Hepatocyte (in vitro differentiated cells): ENCODE measurements around the gene ZFPL1. TPM values are rescaled to one million over a fixed set of nuclear protein-coding genes. Genes with fewer than 3 reads are reported as not detected.
A peak's percentile ranks its signal among the peaks of the same experiment; 100 is the strongest.

Source experiments
- DNase-seq: peaks from one replicate; pipeline ENCODE4 v3.0.0-alpha.2; 2016; ENCODE audit warnings: low spot score
- H2AFZ ChIP-seq: fragments of 200-600 bp; sonication (generic); 2 replicates; pipeline ENCODE4 v1.6.0; 2016; ENCODE audit warnings: antibody characterized with exemption, mild to moderate bottlenecking
- H3K27ac ChIP-seq: fragments of 200-600 bp; sonication (generic); 2 replicates; pipeline ENCODE4 v1.5.1; 2016; ENCODE audit warnings: mild to moderate bottlenecking
- H3K27me3 ChIP-seq: fragments of 200-600 bp; sonication (generic); 2 replicates; pipeline ENCODE4 v1.6.1; 2016
- H3K36me3 ChIP-seq: fragments of 200-600 bp; sonication (generic); replicated peaks from 2 replicates; pipeline ENCODE4 v1.5.1; 2016; ENCODE audit warnings: low read depth; ENCODE audit not compliant: insufficient read depth
- H3K4me1 ChIP-seq: fragments of 200-600 bp; sonication (generic); 2 replicates; pipeline ENCODE4 v1.5.1; 2016; ENCODE audit warnings: mild to moderate bottlenecking, moderate library complexity; ENCODE audit not compliant: insufficient read depth
- H3K4me2 ChIP-seq: fragments of 200-600 bp; sonication (generic); 2 replicates; pipeline ENCODE4 v1.6.0; 2016
- H3K4me3 ChIP-seq: fragments of 200-600 bp; sonication (generic); 2 replicates; pipeline ENCODE4 v1.5.1; 2016; ENCODE audit warnings: mild to moderate bottlenecking
- H3K79me2 ChIP-seq: fragments of 200-600 bp; sonication (generic); 2 replicates; pipeline ENCODE4 v1.6.0; 2017; ENCODE audit warnings: mild to moderate bottlenecking
- H3K9me2 ChIP-seq: fragments of 200-600 bp; sonication (generic); replicated peaks from 2 replicates; pipeline ENCODE4 v1.6.0; 2017; ENCODE audit warnings: mild to moderate bottlenecking; ENCODE audit not compliant: insufficient read depth
- H3K9me3 ChIP-seq: fragments of 200-600 bp; sonication (generic); 2 replicates; pipeline ENCODE4 v1.5.1; 2016; ENCODE audit warnings: low read depth, mild to moderate bottlenecking
- H4K20me1 ChIP-seq: fragments of 200-600 bp; sonication (generic); 2 replicates; pipeline ENCODE4 v1.6.0; 2016; ENCODE audit warnings: mild to moderate bottlenecking; ENCODE audit not compliant: insufficient read depth, poor library complexity, severe bottlenecking
- CTCF ChIP-seq: fragments of 200-600 bp; sonication (generic); IDR thresholded peaks from 2 replicates; pipeline ENCODE4 v1.5.1; 2016; ENCODE audit warnings: antibody characterized with exemption, mild to moderate bottlenecking; ENCODE audit not compliant: poor library complexity
- EZH2 ChIP-seq: fragments of 200-600 bp; sonication (generic); IDR thresholded peaks from 2 replicates; pipeline ENCODE4 v1.6.1; 2016; ENCODE audit warnings: antibody characterized with exemption, mild to moderate bottlenecking, borderline replicate concordance
- EZH2phosphoT487 ChIP-seq: fragments of 200-600 bp; sonication (generic); IDR thresholded peaks from one replicate; pipeline ENCODE4 v1.6.1; 2018; ENCODE audit warnings: antibody characterized with exemption, mild to moderate bottlenecking, low read depth, moderate library complexity; ENCODE audit not compliant: unreplicated experiment, severe bottlenecking
- WGBS: methylation state at CpG from one replicate; pipeline ENCODE4 v1.1.6; 2016; ENCODE audit warnings: low lambda C conversion rate; ENCODE audit errors: missing lambda C conversion rate; 5-methylcytosine and 5-hydroxymethylcytosine counted together
- polyA plus RNA-seq: library from polyadenylated mRNA; unstranded; fragments of >200 nt; fragmentation: Nextera tagmentation; extraction: Ambion mirVana; gene quantifications from 2 replicates; pipeline ENCODE4 v1.2.1, GENCODE V29; 2016
- total RNA-seq: library from RNA; depleted of rRNA; stranded (reverse); fragments of >200 nt; gene quantifications from 2 replicates; pipeline ENCODE4 v1.2.3, GENCODE V29; 2014

The ZFPL1 gene
- total and polyA plus RNA-seq, 2 experiments from 2014 or later = 41.0 to 52.7 TPM

- Histone ChIP-seq H3K9me3 (no peaks in the 10 kb centered on the region), H3K4me2 (no peak overlapping the region), H3K4me3 (no peak overlapping the region), H3K9me2 (no peaks in the 10 kb centered on the region), H4K20me1 (no peaks in the 10 kb centered on the region), H2AFZ (no peak overlapping the region), H3K27me3 (no peaks in the 10 kb centered on the region), H3K4me1 (no peaks in the 10 kb centered on the region), H3K36me3 (no peaks in the 10 kb centered on the region), H3K27ac (no peak overlapping the region), H3K79me2 (peaks cover 23% of the 10 kb centered on the region)
- TF ChIP-seq EZH2phosphoT487 = no peak
- TF ChIP-seq CTCF = no peak
- TF ChIP-seq EZH2 = no peak
- 90% methylated on average over 7 of the region's 7 CpGs for WGBS
- DNase-seq = no peak
Measured at GRCh38 chr11:65045728-65046127, 38.3 kb upstream of the ZFPL1 start.

- 75% methylated on average over 39 of the region's 56 CpGs for WGBS
- H3K9me2 ChIP-seq = no peaks in the 10 kb centered on the region
- no peak overlapping the region for H3K4me3 ChIP-seq
- no peaks in the 10 kb centered on the region for H4K20me1 ChIP-seq
- H3K4me2 ChIP-seq = peak overlapping the region; percentile 25
- no peaks in the 10 kb centered on the region for H3K27me3 ChIP-seq
- DNase-seq = no peak
- H3K36me3 ChIP-seq = no peaks in the 10 kb centered on the region
- H3K4me1 ChIP-seq = no peaks in the 10 kb centered on the region
- no peaks in the 10 kb centered on the region for H3K9me3 ChIP-seq
- peaks cover 11% of the 10 kb centered on the region for H3K79me2 ChIP-seq
- no peak for TF ChIP-seq EZH2phosphoT487
- TF ChIP-seq CTCF = no peak
- no peak for TF ChIP-seq EZH2
- no peak overlapping the region for H2AFZ ChIP-seq
- H3K27ac ChIP-seq = no peak overlapping the region
Measured at GRCh38 chr11:65047581-65048422, 36.2 kb upstream of the ZFPL1 start.

- Histone ChIP-seq H3K4me1 (no peaks in the 10 kb centered on the region), H3K9me3 (no peaks in the 10 kb centered on the region), H2AFZ (no peak overlapping the region), H3K27me3 (no peaks in the 10 kb centered on the region), H4K20me1 (no peaks in the 10 kb centered on the region), H3K4me3 (no peak overlapping the region), H3K79me2 (no peaks in the 10 kb centered on the region), H3K4me2 (no peak overlapping the region), H3K9me2 (no peaks in the 10 kb centered on the region), H3K36me3 (no peaks in the 10 kb centered on the region), H3K27ac (no peak overlapping the region)
- TF ChIP-seq CTCF (no peak), EZH2phosphoT487 (no peak), EZH2 (no peak)
- WGBS = 83% methylated on average over 9 of the region's 9 CpGs
- no peak for DNase-seq
Measured at GRCh38 chr11:65051398-65051858, 32.6 kb upstream of the ZFPL1 start.
